ENCODE measurements around the gene DENND2A. TPM values are rescaled to one million over a fixed set of nuclear protein-coding genes. Genes with fewer than 3 reads are reported as not detected.
A peak's percentile ranks its signal among the peaks of the same experiment; 100 is the strongest.

The DENND2A gene
- total RNA-seq, 6 donors from 2014 or later: 4.1 to 27.8 (median 12.1) TPM

DNA sequence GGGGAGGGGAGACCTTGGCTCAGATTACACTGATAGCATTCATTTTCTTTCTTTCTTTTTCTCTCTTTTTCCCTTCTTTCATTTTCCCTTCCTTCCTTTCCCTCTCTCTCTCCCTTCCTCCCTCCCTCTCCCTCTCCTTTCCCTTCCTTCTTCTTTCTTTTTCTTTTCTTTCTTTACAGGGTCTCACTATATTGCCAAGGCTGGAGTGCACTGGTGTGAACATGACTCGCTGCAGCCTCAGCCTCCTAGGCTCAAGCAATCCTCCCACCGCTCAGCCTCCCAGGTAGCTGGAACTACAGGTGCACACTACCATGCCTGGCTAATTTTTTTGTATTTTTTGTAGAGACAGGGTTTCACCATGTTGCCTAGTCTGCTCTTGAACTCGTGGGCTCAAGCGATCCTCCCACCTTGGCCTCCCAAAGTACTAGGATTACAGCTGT lies 88.4 kb downstream of the DENND2A start:
- Histone ChIP-seq H3K27me3 (no peaks in the 10 kb centered on the region), H3K27ac (no peak overlapping the region), H3K4me3 (no peak overlapping the region), H3K4me1 (no peaks in the 10 kb centered on the region), H3K9me3 (no peaks in the 10 kb centered on the region), H3K36me3 (no peaks in the 10 kb centered on the region)
- 92 to 97% methylated on average over 4 of the region's 4 CpGs for WGBS, 2 donors
- no peak for DNase-seq
- no peak for TF ChIP-seq POLR2AphosphoS5 (IDR thresholded peaks at IDR 0.05)
- no peak for ATAC-seq (ENCODE audit: low FRiP score in 2 of 2)

DNA sequence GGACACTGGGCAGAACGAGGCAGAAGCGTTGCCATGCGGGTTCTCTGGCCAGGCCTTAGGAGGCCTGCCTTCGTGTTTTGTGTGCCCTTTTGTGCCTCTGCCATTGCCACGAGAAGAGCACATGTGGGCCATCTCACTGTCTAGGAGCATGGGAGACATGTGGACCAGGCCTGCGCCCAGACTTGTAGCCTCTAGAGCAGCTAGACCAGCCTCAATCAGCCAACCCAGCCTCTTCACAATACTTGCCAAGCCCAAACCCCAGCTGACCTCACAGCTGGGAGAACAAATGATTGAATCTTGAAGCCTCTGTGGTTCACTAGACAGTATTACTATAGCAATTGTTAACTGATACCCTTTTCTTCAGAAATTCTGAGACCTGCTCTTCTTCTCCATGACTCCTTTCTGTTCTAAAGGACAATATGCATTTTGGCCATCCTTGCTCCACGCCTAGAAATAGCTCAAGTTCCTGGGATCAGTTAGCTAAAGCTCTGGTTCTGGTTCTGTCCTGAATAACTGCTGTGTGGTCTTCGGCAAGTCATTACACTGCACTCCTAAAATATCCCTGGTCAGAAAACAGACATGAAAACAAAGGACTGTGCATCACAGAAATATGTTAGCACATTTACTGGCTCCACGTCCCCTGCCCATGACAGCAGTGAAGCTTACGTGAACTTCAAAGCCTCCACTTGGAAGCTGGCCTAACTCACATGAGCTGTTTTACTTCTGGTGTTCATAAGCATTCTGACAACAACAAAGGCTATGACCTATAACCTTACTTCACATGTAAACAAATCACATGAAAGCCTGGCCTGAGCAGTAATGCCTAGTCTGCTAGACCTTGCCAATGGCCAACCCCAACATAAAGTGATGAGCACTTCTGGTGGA lies 89.0 kb downstream of the DENND2A start:
- no peak overlapping the region for H3K27ac ChIP-seq
- no peak for ATAC-seq (ENCODE audit: low FRiP score in 2 of 2)
- H3K27me3 ChIP-seq: no peaks in the 10 kb centered on the region
- H3K9me3 ChIP-seq: no peaks in the 10 kb centered on the region
- TF ChIP-seq POLR2A (IDR thresholded peaks at IDR 0.05) (no peak), POLR2AphosphoS5 (IDR thresholded peaks at IDR 0.05) (no peak), EP300 (IDR thresholded peaks at IDR 0.05) (no peak)
- TF ChIP-seq, protein P1, sequence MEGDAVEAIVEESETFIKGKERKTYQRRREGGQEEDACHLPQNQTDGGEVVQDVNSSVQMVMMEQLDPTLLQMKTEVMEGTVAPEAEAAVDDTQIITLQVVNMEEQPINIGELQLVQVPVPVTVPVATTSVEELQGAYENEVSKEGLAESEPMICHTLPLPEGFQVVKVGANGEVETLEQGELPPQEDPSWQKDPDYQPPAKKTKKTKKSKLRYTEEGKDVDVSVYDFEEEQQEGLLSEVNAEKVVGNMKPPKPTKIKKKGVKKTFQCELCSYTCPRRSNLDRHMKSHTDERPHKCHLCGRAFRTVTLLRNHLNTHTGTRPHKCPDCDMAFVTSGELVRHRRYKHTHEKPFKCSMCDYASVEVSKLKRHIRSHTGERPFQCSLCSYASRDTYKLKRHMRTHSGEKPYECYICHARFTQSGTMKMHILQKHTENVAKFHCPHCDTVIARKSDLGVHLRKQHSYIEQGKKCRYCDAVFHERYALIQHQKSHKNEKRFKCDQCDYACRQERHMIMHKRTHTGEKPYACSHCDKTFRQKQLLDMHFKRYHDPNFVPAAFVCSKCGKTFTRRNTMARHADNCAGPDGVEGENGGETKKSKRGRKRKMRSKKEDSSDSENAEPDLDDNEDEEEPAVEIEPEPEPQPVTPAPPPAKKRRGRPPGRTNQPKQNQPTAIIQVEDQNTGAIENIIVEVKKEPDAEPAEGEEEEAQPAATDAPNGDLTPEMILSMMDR (IDR thresholded peaks at IDR 0.05): no peak
- no peaks in the 10 kb centered on the region for H3K36me3 ChIP-seq
- no peak overlapping the region for H3K4me3 ChIP-seq
- no peak for DNase-seq
- H3K4me1 ChIP-seq: no peaks in the 10 kb centered on the region
- WGBS, 2 donors: 81 to 89% methylated on average over 10 of the region's 10 CpGs

DNA sequence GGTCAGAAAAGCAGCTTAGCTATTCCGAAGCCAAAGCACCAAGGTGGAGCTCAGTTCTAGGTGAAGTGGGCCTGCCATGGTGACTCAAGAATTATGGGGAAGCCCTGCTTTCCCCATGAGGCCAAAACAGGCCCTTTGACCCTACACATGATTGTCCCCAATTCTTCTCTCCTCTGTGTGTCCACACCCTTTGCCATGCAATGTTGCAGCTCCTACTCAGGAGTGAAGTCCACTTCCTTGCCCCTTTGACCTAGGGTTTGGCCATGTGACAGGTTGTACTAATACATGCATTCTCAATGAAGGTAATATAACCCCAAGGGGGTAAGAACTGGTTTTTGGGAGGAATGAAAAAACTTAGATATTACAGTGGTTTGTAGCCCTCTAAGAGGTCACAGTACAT lies 93.7 kb downstream of the DENND2A start:
- no peaks in the 10 kb centered on the region for H3K9me3 ChIP-seq
- WGBS, 2 donors: 100% methylated on average over 1 of the region's 1 CpG
- H3K27ac ChIP-seq: no peak overlapping the region
- ATAC-seq (ENCODE audit: low FRiP score in 2 of 2) (no peak), DNase-seq (no peak)
- H3K36me3 ChIP-seq: no peaks in the 10 kb centered on the region
- peaks cover 0 to 3% (median 2%) of the 10 kb centered on the region in 4 donors for H3K4me1 ChIP-seq
- no peak for TF ChIP-seq POLR2A (IDR thresholded peaks at IDR 0.05)
- TF ChIP-seq, protein P1 (IDR thresholded peaks at IDR 0.05): no peak
- no peak for TF ChIP-seq EP300 (IDR thresholded peaks at IDR 0.05)
- no peak for TF ChIP-seq POLR2AphosphoS5 (IDR thresholded peaks at IDR 0.05)
- no peak overlapping the region for H3K4me3 ChIP-seq
- H3K27me3 ChIP-seq: no peaks in the 10 kb centered on the region

DNA sequence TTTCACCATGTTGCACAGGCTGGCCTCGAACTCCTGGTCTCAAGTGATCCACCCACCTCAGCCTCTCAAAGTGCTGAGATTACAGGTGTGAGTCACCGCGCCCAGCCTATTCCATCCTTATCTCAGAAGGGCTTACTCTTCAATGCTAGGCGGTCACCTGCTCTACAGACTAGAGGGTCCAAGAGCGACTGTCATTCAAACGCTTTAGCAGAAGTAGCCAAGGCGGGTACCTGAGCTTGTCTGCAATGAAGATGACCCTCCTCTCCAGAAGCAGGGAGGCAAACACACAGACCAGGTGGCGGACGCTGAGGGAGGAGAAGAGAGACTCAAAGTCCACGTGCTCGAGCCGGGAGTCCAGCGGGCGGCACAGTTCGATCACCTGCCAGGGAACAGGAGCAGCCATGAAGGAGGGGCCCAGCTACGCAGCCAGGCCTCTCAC lies 96.2 kb downstream of the DENND2A start:
- H3K27ac ChIP-seq: no peak overlapping the region
- DNase-seq (no peak), ATAC-seq (ENCODE audit: low FRiP score in 2 of 2) (no peak)
- no peaks in the 10 kb centered on the region for H3K36me3 ChIP-seq
- no peaks in the 10 kb centered on the region for H3K9me3 ChIP-seq
- H3K4me1 ChIP-seq: peaks cover 0 to 11% (median 6%) of the 10 kb centered on the region in 4 donors
- TF ChIP-seq, protein P1 (IDR thresholded peaks at IDR 0.05): no peak
- TF ChIP-seq EP300 (IDR thresholded peaks at IDR 0.05) (no peak), POLR2A (IDR thresholded peaks at IDR 0.05) (no peak), POLR2AphosphoS5 (IDR thresholded peaks at IDR 0.05) (no peak)
- WGBS, 2 donors: 82 to 94% methylated on average over 12 to 16 of the region's 16 CpGs
- H3K27me3 ChIP-seq: no peaks in the 10 kb centered on the region
- no peak overlapping the region for H3K4me3 ChIP-seq

DNA sequence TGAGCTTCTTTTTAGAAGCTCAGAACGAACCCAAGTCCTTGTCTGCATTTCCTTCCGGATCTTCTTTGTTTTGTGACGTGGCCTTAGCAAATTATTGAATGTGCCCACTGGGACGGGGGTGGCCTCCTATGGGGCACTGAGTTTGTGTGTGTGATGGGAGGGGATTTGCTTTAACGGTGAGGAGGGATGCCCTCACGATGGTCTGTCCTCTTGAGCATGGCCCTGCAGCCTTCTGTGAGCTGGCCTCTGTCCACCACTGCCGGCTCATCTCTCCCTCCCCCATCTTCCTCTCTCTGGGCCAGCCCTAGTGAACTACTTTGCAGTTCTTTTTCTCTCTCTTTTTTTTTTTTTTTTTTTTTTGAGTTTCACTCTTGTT lies 98.4 kb downstream of the DENND2A start:
- Histone ChIP-seq H3K27me3 (no peaks in the 10 kb centered on the region), H3K36me3 (no peaks in the 10 kb centered on the region), H3K27ac (peak overlapping the region in 3 of 4 donors; percentile 45 to 63 (median 56)), H3K4me1 (peaks cover 0 to 11% (median 6%) of the 10 kb centered on the region in 4 donors), H3K9me3 (no peaks in the 10 kb centered on the region), H3K4me3 (no peak overlapping the region)
- no peak for DNase-seq
- TF ChIP-seq, protein P1 (IDR thresholded peaks at IDR 0.05): no peak
- TF ChIP-seq POLR2AphosphoS5 (IDR thresholded peaks at IDR 0.05) (no peak), EP300 (IDR thresholded peaks at IDR 0.05) (no peak), POLR2A (IDR thresholded peaks at IDR 0.05) (no peak)
- WGBS, 2 donors: 34 to 46% methylated on average over 7 of the region's 7 CpGs
- ATAC-seq (ENCODE audit: low FRiP score in 2 of 2): peak; percentile 54 to 82
